Hepatocyte (in vitro differentiated cells): ENCODE data around the gene DOCK1.

Source experiments
- EZH2phosphoT487 ChIP-seq: fragments of 200-600 bp; sonication (generic); IDR thresholded peaks from one replicate; pipeline ENCODE4 v1.6.1; 2018; ENCODE audit warnings: antibody characterized with exemption, mild to moderate bottlenecking, low read depth, moderate library complexity; ENCODE audit not compliant: unreplicated experiment, severe bottlenecking
- TF ChIP-seq, protein P1 (sequence below): fragments of 200-600 bp; sonication (generic); IDR thresholded peaks from 2 replicates; pipeline ENCODE4 v1.5.1; 2016; ENCODE audit warnings: antibody characterized with exemption, mild to moderate bottlenecking; ENCODE audit not compliant: poor library complexity

DNA sequence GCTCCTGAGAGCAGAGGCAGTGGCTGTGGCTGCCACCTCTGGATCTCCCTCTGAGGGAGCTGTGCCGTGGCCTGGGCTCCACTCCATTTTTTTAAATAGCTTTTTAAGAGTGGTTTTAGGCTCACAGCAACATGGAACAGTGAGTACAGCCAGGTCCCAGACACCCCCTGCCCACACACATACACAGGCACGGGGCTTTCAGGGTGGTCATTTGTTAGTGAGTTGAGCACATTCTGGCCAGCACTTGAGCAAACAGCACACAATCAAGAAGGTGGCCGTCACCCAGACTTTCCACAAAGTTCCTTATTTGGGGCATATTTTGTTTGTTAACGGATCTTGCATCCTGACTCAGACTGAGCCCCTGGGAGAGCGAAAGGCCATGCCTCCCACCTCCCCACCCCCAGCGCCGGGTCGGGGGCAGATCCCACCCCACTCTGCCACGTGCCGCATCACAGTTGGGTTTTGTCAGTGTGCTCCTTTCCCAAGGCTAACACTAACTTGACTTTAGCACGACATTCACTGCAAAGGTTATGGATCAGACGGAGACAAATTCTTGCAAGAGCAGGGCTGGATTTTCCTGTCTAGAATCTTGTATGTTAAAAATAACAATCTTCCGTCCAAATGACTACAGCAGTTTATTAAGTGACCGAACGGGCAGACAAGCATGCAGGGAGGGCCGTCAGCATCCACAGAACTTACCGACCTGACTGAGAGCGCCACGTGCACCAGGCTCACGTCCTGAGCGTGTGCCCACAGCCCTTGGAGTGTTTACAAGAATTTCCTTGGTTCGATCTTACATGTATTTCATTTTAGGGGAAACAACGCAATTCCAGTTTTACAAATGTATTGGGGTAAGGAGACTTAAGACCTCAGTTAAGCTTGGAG lies 487.4 kb downstream of the DOCK1 start:
- TF ChIP-seq, protein P1, sequence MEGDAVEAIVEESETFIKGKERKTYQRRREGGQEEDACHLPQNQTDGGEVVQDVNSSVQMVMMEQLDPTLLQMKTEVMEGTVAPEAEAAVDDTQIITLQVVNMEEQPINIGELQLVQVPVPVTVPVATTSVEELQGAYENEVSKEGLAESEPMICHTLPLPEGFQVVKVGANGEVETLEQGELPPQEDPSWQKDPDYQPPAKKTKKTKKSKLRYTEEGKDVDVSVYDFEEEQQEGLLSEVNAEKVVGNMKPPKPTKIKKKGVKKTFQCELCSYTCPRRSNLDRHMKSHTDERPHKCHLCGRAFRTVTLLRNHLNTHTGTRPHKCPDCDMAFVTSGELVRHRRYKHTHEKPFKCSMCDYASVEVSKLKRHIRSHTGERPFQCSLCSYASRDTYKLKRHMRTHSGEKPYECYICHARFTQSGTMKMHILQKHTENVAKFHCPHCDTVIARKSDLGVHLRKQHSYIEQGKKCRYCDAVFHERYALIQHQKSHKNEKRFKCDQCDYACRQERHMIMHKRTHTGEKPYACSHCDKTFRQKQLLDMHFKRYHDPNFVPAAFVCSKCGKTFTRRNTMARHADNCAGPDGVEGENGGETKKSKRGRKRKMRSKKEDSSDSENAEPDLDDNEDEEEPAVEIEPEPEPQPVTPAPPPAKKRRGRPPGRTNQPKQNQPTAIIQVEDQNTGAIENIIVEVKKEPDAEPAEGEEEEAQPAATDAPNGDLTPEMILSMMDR = no peak
- TF ChIP-seq EZH2phosphoT487 = no peak
